HepG2 (cell line): Measurements from ENCODE around the gene HEXIM1. TPM values are rescaled to one million over a fixed set of nuclear protein-coding genes. Genes with fewer than 3 reads are reported as not detected.
A peak's percentile ranks its signal among the peaks of the same experiment; 100 is the strongest.

Source experiments
- FOSL1 ChIP-seq: sonication (generic); formaldehyde crosslinking; IDR thresholded peaks from 2 replicates; pipeline ENCODE4 v1.9.0; 2021; ENCODE audit warnings: missing genetic modification reagents, borderline replicate concordance
- HNRNPL ChIP-seq: fragments of 200-400 bp; formaldehyde crosslinking; IDR thresholded peaks from 2 replicates; pipeline ENCODE4 v1.6.1; 2017; ENCODE audit warnings: mild to moderate bottlenecking, low read depth, low read length
- KLF11 ChIP-seq: IDR thresholded peaks from 2 replicates; pipeline ENCODE4 v1.6.1; 2016; ENCODE audit warnings: missing compliant biosample characterization
- RORA ChIP-seq: sonication (generic); formaldehyde crosslinking; IDR thresholded peaks from 2 replicates; pipeline ENCODE4 v1.5.0; 2020; ENCODE audit warnings: mild to moderate bottlenecking, missing genetic modification reagents, moderate library complexity
- SIN3B ChIP-seq: fragments of 150-350 bp; IDR thresholded peaks from 2 replicates; pipeline ENCODE4 v1.6.1; 2014; ENCODE audit warnings: low read length
- SOX13 ChIP-seq, 3 experiments: fragments of 450-650 bp in 1 of 3; sonication (generic) in 1 of 3; formaldehyde crosslinking in 1 of 3; IDR thresholded peaks in 2 of 3; conservative IDR thresholded peaks in 1 of 3; 2 replicates each; pipeline versions ENCODE4 v1.5.0 to v1.6.1; 2016 to 2020; ENCODE audit warnings: antibody characterized with exemption in 1 of 3, mild to moderate bottlenecking in 1 of 3, missing compliant biosample characterization in 1 of 3, missing genetic modification reagents in 1 of 3, moderate library complexity in 1 of 3
- SP1 ChIP-seq, 2 experiments: fragments of 450-650 bp in 1 of 2; sonication (generic) in 1 of 2; formaldehyde crosslinking in 1 of 2; IDR thresholded peaks; 2 replicates each; pipeline versions ENCODE4 v1.4.0 to v1.6.1; 2016 to 2020; ENCODE audit warnings: missing genetic modification reagents in 1 of 2
- ZBTB25 ChIP-seq: IDR thresholded peaks from 2 replicates; pipeline ENCODE4 v1.6.1; 2018; ENCODE audit warnings: missing genetic modification reagents
- ZBTB42 ChIP-seq: sonication (generic); formaldehyde crosslinking; IDR thresholded peaks from 2 replicates; pipeline ENCODE4 v1.5.0; 2020; ENCODE audit warnings: mild to moderate bottlenecking, missing genetic modification reagents
- ZNF496 ChIP-seq: sonication (generic); formaldehyde crosslinking; IDR thresholded peaks from 2 replicates; pipeline ENCODE4 v1.8.1; 2023; ENCODE audit warnings: mild to moderate bottlenecking, moderate library complexity, missing genetic modification reagents; ENCODE audit not compliant: insufficient replicate concordance
- ZNF746 ChIP-seq: sonication (generic); formaldehyde crosslinking; IDR thresholded peaks from 2 replicates; pipeline ENCODE4 v1.8.0; 2022; ENCODE audit warnings: mild to moderate bottlenecking, missing genetic modification reagents
- ZNF747 ChIP-seq: sonication (generic); formaldehyde crosslinking; IDR thresholded peaks from 2 replicates; pipeline ENCODE4 v1.8.1; 2023; ENCODE audit warnings: missing genetic modification reagents, mild to moderate bottlenecking, borderline replicate concordance
- polyA plus RNA-seq, 8 experiments: library from polyadenylated mRNA; depleted of rRNA in 3 of 8; stranded (reverse) in 7 of 8; unstranded in 1 of 8; fragments of >200 nt; fragmentation: Illumina TruSeq in 4 of 8; extraction: Trizol in 4 of 8; gene quantifications; 2 replicates each; pipeline versions ENCODE4 v1.2.1 to v1.2.3, GENCODE V29; 2011 to 2016; ENCODE audit warnings: low read depth in 4 of 8, missing spikeins in 1 of 8, mixed read lengths in 1 of 8; ENCODE audit not compliant: insufficient read depth in 1 of 8
- total RNA-seq, 5 experiments: library from RNA; depleted of rRNA; stranded (reverse); fragments of >200 nt; fragmentation: Illumina TruSeq; extraction: Trizol; gene quantifications; 2 replicates each; pipeline ENCODE4 v1.2.3, GENCODE V29; 2016; ENCODE audit warnings: low read depth in 1 of 5
- TF ChIP-seq, protein P1 (sequence below): sonication (generic); formaldehyde crosslinking; IDR thresholded peaks from 2 replicates; pipeline ENCODE4 v1.4.0; 2020; ENCODE audit warnings: missing genetic modification reagents, borderline replicate concordance
- TF ChIP-seq, protein P2 (sequence below): sonication (generic); formaldehyde crosslinking; IDR thresholded peaks from 2 replicates; pipeline ENCODE4 v1.4.0; 2020; ENCODE audit warnings: missing genetic modification reagents
- TF ChIP-seq, protein P3 (sequence below): IDR thresholded peaks from 2 replicates; pipeline ENCODE4 v1.6.1; 2012; ENCODE audit warnings: inconsistent platforms
- TF ChIP-seq, protein P4 (sequence below): sonication (generic); formaldehyde crosslinking; IDR thresholded peaks from 2 replicates; pipeline ENCODE4 v1.5.0; 2020; ENCODE audit warnings: missing genetic modification reagents

HEXIM1 gene
- total and polyA plus RNA-seq, 2 of the 13 experiments (the other 11 are each of a cell fraction or from before 2014, with no cell fraction given): 10.5 to 16.6 TPM

DNA sequence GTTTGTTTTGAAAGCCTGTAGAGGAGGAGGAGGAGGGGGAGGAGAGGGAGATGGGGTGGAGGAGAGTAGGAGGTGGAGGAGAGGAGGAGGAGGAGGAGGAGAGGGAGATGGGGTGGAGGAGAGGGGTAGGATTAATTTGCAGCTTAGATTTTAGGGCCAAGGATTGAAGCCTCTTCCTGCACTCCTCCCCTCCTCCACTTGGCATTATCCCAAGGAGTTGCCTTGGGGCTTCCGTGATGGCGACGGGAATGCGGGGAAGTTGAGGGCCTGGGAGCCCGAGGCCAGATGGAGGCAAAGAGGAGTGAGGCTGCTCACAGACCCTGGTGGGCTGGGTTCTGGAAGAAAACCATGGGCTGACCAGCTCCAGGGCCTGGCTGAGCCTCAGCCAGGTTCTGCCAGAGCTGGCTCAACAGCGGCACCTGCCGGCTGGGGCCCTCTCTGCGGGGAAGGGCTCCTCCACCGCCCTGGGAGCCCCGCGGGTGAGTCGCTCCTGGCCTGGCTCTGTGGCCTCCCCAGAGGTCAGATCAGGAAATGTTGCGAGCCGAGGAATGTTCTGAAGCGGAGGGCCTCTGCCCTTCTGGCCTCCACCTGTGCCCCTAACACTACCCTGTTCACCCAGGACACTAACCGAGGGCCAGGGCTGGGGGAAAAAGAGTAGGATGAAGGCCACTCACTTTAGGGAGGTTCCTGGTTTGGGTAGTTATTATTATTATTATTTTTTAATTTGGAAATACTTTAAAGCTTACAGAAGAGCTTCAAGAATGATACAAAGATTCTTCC lies 49.5 kb downstream of the HEXIM1 start (continued):
- TF ChIP-seq ZNF496 (CRISPR knock-in tag) (no peak), ZBTB25 (CRISPR knock-in tag) (peak; percentile 76), RORA (CRISPR knock-in tag) (no peak), KLF11 (CRISPR knock-in tag) (peak; percentile 54), HNRNPL (peak; percentile 85), SIN3B (no peak), SOX13 (IDR thresholded peaks at IDR 0.05) (no peak), SOX13 (CRISPR knock-in tag; conservative IDR thresholded peaks at IDR 0.05 in 1 of 2, IDR thresholded peaks at IDR 0.05 in 1 of 2) (peak in 1 of 2 experiments; percentile 77; a peak in 2 of 4 replicates), FOSL1 (no peak), ZNF746 (CRISPR knock-in tag) (peak; percentile 53; the same call in 1 of the 2 replicates), ZBTB42 (CRISPR knock-in tag) (no peak), ZNF747 (CRISPR knock-in tag) (peak; percentile 97; the same call in 1 of the 2 replicates), SP1 (IDR thresholded peaks at IDR 0.05) (no peak), SP1 (CRISPR knock-in tag; IDR thresholded peaks at IDR 0.05) (peak; percentile 66)
- TF ChIP-seq, protein P1, sequence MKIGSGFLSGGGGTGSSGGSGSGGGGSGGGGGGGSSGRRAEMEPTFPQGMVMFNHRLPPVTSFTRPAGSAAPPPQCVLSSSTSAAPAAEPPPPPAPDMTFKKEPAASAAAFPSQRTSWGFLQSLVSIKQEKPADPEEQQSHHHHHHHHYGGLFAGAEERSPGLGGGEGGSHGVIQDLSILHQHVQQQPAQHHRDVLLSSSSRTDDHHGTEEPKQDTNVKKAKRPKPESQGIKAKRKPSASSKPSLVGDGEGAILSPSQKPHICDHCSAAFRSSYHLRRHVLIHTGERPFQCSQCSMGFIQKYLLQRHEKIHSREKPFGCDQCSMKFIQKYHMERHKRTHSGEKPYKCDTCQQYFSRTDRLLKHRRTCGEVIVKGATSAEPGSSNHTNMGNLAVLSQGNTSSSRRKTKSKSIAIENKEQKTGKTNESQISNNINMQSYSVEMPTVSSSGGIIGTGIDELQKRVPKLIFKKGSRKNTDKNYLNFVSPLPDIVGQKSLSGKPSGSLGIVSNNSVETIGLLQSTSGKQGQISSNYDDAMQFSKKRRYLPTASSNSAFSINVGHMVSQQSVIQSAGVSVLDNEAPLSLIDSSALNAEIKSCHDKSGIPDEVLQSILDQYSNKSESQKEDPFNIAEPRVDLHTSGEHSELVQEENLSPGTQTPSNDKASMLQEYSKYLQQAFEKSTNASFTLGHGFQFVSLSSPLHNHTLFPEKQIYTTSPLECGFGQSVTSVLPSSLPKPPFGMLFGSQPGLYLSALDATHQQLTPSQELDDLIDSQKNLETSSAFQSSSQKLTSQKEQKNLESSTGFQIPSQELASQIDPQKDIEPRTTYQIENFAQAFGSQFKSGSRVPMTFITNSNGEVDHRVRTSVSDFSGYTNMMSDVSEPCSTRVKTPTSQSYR: peak; percentile 52; the same call in 1 of the 2 replicates
- TF ChIP-seq, protein P2, sequence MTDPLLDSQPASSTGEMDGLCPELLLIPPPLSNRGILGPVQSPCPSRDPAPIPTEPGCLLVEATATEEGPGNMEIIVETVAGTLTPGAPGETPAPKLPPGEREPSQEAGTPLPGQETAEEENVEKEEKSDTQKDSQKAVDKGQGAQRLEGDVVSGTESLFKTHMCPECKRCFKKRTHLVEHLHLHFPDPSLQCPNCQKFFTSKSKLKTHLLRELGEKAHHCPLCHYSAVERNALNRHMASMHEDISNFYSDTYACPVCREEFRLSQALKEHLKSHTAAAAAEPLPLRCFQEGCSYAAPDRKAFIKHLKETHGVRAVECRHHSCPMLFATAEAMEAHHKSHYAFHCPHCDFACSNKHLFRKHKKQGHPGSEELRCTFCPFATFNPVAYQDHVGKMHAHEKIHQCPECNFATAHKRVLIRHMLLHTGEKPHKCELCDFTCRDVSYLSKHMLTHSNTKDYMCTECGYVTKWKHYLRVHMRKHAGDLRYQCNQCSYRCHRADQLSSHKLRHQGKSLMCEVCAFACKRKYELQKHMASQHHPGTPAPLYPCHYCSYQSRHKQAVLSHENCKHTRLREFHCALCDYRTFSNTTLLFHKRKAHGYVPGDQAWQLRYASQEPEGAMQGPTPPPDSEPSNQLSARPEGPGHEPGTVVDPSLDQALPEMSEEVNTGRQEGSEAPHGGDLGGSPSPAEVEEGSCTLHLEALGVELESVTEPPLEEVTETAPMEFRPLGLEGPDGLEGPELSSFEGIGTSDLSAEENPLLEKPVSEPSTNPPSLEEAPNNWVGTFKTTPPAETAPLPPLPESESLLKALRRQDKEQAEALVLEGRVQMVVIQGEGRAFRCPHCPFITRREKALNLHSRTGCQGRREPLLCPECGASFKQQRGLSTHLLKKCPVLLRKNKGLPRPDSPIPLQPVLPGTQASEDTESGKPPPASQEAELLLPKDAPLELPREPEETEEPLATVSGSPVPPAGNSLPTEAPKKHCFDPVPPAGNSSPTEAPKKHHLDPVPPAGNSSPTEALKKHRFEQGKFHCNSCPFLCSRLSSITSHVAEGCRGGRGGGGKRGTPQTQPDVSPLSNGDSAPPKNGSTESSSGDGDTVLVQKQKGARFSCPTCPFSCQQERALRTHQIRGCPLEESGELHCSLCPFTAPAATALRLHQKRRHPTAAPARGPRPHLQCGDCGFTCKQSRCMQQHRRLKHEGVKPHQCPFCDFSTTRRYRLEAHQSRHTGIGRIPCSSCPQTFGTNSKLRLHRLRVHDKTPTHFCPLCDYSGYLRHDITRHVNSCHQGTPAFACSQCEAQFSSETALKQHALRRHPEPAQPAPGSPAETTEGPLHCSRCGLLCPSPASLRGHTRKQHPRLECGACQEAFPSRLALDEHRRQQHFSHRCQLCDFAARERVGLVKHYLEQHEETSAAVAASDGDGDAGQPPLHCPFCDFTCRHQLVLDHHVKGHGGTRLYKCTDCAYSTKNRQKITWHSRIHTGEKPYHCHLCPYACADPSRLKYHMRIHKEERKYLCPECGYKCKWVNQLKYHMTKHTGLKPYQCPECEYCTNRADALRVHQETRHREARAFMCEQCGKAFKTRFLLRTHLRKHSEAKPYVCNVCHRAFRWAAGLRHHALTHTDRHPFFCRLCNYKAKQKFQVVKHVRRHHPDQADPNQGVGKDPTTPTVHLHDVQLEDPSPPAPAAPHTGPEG (CRISPR knock-in tag): no peak; the same call in 1 of the 2 replicates
- TF ChIP-seq, protein P3, sequence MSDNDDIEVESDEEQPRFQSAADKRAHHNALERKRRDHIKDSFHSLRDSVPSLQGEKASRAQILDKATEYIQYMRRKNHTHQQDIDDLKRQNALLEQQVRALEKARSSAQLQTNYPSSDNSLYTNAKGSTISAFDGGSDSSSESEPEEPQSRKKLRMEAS: peak; percentile 71; the same call in 1 of the 2 replicates
- TF ChIP-seq, protein P4, sequence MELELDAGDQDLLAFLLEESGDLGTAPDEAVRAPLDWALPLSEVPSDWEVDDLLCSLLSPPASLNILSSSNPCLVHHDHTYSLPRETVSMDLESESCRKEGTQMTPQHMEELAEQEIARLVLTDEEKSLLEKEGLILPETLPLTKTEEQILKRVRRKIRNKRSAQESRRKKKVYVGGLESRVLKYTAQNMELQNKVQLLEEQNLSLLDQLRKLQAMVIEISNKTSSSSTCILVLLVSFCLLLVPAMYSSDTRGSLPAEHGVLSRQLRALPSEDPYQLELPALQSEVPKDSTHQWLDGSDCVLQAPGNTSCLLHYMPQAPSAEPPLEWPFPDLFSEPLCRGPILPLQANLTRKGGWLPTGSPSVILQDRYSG (CRISPR knock-in tag): no peak
